ENCODE data around the gene NOL6.

NOL6 gene

GRCh38 chr9:33446946-33447798, 26.6 kb downstream of the NOL6 start, which contains the start of gene AQP3:
Gene AQP3, minus strand, starts transcription at chr9:33447593. Its CDS starts 63 bp downstream, at chr9:33447530.
- Histone ChIP-seq H3K9ac (ENCODE audit: low read depth, low read length) (peak within 1 kb of the TSS; percentile 46), H3K4me3 (ENCODE audit: low read length) (peak within 1 kb of the TSS; percentile 70), H3K36me3 (ENCODE audit: insufficient read depth, low read length) (no peaks in the 10 kb centered on the region), H3K4me1 (ENCODE audit: control insufficient read depth, insufficient read depth, low read length) (peaks cover 25% of the 10 kb centered on the region), H3K27me3 (ENCODE audit: control insufficient read depth, insufficient read depth, low read length) (no peaks in the 10 kb centered on the region), H3K4me2 (ENCODE audit: low read length) (peak within 1 kb of the TSS; percentile 98), H3K9me3 (replicated peaks; ENCODE audit: low read length) (no peaks in the 10 kb centered on the region)

GRCh38 chr9:33446240-33446945, 27.3 kb downstream of the NOL6 start:
- H3K4me2 ChIP-seq (ENCODE audit: low read length): peak overlapping the region; percentile 98
- H3K9me3 ChIP-seq (replicated peaks; ENCODE audit: low read length): no peaks in the 10 kb centered on the region
- peak overlapping the region; percentile 41 for H3K9ac ChIP-seq (ENCODE audit: low read depth, low read length)
- H3K36me3 ChIP-seq (ENCODE audit: insufficient read depth, low read length): no peaks in the 10 kb centered on the region
- no peaks in the 10 kb centered on the region for H3K27me3 ChIP-seq (ENCODE audit: control insufficient read depth, insufficient read depth, low read length)
- peaks cover 25% of the 10 kb centered on the region for H3K4me1 ChIP-seq (ENCODE audit: control insufficient read depth, insufficient read depth, low read length)
- H3K4me3 ChIP-seq (ENCODE audit: low read length): peak overlapping the region; percentile 70

GRCh38 chr9:33445389-33446239, 28.1 kb downstream of the NOL6 start:
- no peaks in the 10 kb centered on the region for H3K9me3 ChIP-seq (replicated peaks; ENCODE audit: low read length)
- H3K4me1 ChIP-seq (ENCODE audit: control insufficient read depth, insufficient read depth, low read length): peaks cover 25% of the 10 kb centered on the region
- no peaks in the 10 kb centered on the region for H3K27me3 ChIP-seq (ENCODE audit: control insufficient read depth, insufficient read depth, low read length)
- H3K4me2 ChIP-seq (ENCODE audit: low read length): peak overlapping the region; percentile 98
- H3K4me3 ChIP-seq (ENCODE audit: low read length): no peak overlapping the region
- no peak overlapping the region for H3K9ac ChIP-seq (ENCODE audit: low read depth, low read length)
- no peaks in the 10 kb centered on the region for H3K36me3 ChIP-seq (ENCODE audit: insufficient read depth, low read length)

GRCh38 chr9:33443464-33444154, 30.1 kb downstream of the NOL6 start:
- Histone ChIP-seq H3K4me3 (ENCODE audit: low read length) (no peak overlapping the region), H3K27me3 (ENCODE audit: control insufficient read depth, insufficient read depth, low read length) (peaks cover 8% of the 10 kb centered on the region), H3K4me2 (ENCODE audit: low read length) (no peak overlapping the region), H3K9me3 (replicated peaks; ENCODE audit: low read length) (no peaks in the 10 kb centered on the region), H3K36me3 (ENCODE audit: insufficient read depth, low read length) (no peaks in the 10 kb centered on the region), H3K4me1 (ENCODE audit: control insufficient read depth, insufficient read depth, low read length) (peaks cover 28% of the 10 kb centered on the region), H3K9ac (ENCODE audit: low read depth, low read length) (no peak overlapping the region)

GRCh38 chr9:33443047-33443446, 30.7 kb downstream of the NOL6 start:
- peaks cover 8% of the 10 kb centered on the region for H3K27me3 ChIP-seq (ENCODE audit: control insufficient read depth, insufficient read depth, low read length)
- peaks cover 26% of the 10 kb centered on the region for H3K4me1 ChIP-seq (ENCODE audit: control insufficient read depth, insufficient read depth, low read length)
- H3K36me3 ChIP-seq (ENCODE audit: insufficient read depth, low read length): no peaks in the 10 kb centered on the region

GRCh38 chr9:33442125-33442524, 31.6 kb downstream of the NOL6 start:
- peaks cover 8% of the 10 kb centered on the region for H3K27me3 ChIP-seq (ENCODE audit: control insufficient read depth, insufficient read depth, low read length)
- H3K9me3 ChIP-seq (replicated peaks; ENCODE audit: low read length): no peaks in the 10 kb centered on the region
- H3K36me3 ChIP-seq (ENCODE audit: insufficient read depth, low read length): no peaks in the 10 kb centered on the region
- no peak overlapping the region for H3K4me3 ChIP-seq (ENCODE audit: low read length)
- H3K4me1 ChIP-seq (ENCODE audit: control insufficient read depth, insufficient read depth, low read length): peaks cover 18% of the 10 kb centered on the region
- H3K9ac ChIP-seq (ENCODE audit: low read depth, low read length): no peak overlapping the region
- H3K4me2 ChIP-seq (ENCODE audit: low read length): no peak overlapping the region

More at GRCh38 chr9:33443047-33443446, 30.7 kb downstream of the NOL6 start:
- no peak overlapping the region for H3K4me2 ChIP-seq (ENCODE audit: low read length)
- no peaks in the 10 kb centered on the region for H3K9me3 ChIP-seq (replicated peaks; ENCODE audit: low read length)
- H3K9ac ChIP-seq (ENCODE audit: low read depth, low read length): no peak overlapping the region
- no peak overlapping the region for H3K4me3 ChIP-seq (ENCODE audit: low read length)

GRCh38 chr9:33440609-33441008, 33.1 kb downstream of the NOL6 start:
- no peak overlapping the region for H3K9ac ChIP-seq (ENCODE audit: low read depth, low read length)
- H3K4me1 ChIP-seq (ENCODE audit: control insufficient read depth, insufficient read depth, low read length): peaks cover 4% of the 10 kb centered on the region
- no peaks in the 10 kb centered on the region for H3K9me3 ChIP-seq (replicated peaks; ENCODE audit: low read length)
- no peaks in the 10 kb centered on the region for H3K36me3 ChIP-seq (ENCODE audit: insufficient read depth, low read length)
- H3K4me2 ChIP-seq (ENCODE audit: low read length): no peak overlapping the region
- no peak overlapping the region for H3K4me3 ChIP-seq (ENCODE audit: low read length)
- H3K27me3 ChIP-seq (ENCODE audit: control insufficient read depth, insufficient read depth, low read length): peaks cover 20% of the 10 kb centered on the region

GRCh38 chr9:33440204-33440603, 33.5 kb downstream of the NOL6 start:
- Histone ChIP-seq H3K27me3 (ENCODE audit: control insufficient read depth, insufficient read depth, low read length) (peaks cover 24% of the 10 kb centered on the region), H3K4me3 (ENCODE audit: low read length) (no peak overlapping the region), H3K36me3 (ENCODE audit: insufficient read depth, low read length) (no peaks in the 10 kb centered on the region), H3K4me2 (ENCODE audit: low read length) (no peak overlapping the region), H3K9me3 (replicated peaks; ENCODE audit: low read length) (no peaks in the 10 kb centered on the region), H3K4me1 (ENCODE audit: control insufficient read depth, insufficient read depth, low read length) (peaks cover 4% of the 10 kb centered on the region), H3K9ac (ENCODE audit: low read depth, low read length) (no peak overlapping the region)

- H3K36me3 ChIP-seq (ENCODE audit: insufficient read depth, low read length): no peaks in the 10 kb centered on the region
- H3K4me2 ChIP-seq (ENCODE audit: low read length): no peak overlapping the region
- H3K4me3 ChIP-seq (ENCODE audit: low read length): no peak overlapping the region
- H3K9me3 ChIP-seq (replicated peaks; ENCODE audit: low read length): no peaks in the 10 kb centered on the region
- peaks cover 4% of the 10 kb centered on the region for H3K4me1 ChIP-seq (ENCODE audit: control insufficient read depth, insufficient read depth, low read length)
- no peak overlapping the region for H3K9ac ChIP-seq (ENCODE audit: low read depth, low read length)
- H3K27me3 ChIP-seq (ENCODE audit: control insufficient read depth, insufficient read depth, low read length): peaks cover 28% of the 10 kb centered on the region
These were observed 34.0 kb downstream of the NOL6 start for GRCh38 chr9:33439731-33440130.

- no peak overlapping the region for H3K4me2 ChIP-seq (ENCODE audit: low read length)
- H3K9me3 ChIP-seq (replicated peaks; ENCODE audit: low read length): no peaks in the 10 kb centered on the region
- peaks cover 4% of the 10 kb centered on the region for H3K4me1 ChIP-seq (ENCODE audit: control insufficient read depth, insufficient read depth, low read length)
- no peak overlapping the region for H3K4me3 ChIP-seq (ENCODE audit: low read length)
- H3K9ac ChIP-seq (ENCODE audit: low read depth, low read length): no peak overlapping the region
- H3K27me3 ChIP-seq (ENCODE audit: control insufficient read depth, insufficient read depth, low read length): peaks cover 32% of the 10 kb centered on the region
- no peaks in the 10 kb centered on the region for H3K36me3 ChIP-seq (ENCODE audit: insufficient read depth, low read length)
These were observed 34.6 kb downstream of the NOL6 start for GRCh38 chr9:33438926-33439680.

Measured in skeletal muscle satellite cell (primary cell).